ENCODE data around the gene FAM162A. TPM values are rescaled to one million over a fixed set of nuclear protein-coding genes. Genes with fewer than 3 reads are reported as not detected.

FAM162A gene
- total RNA-seq, 1 donor from 2014 or later: 65.5 TPM

- no peak for DNase-seq (ENCODE audit: low spot score)
These were observed 3.7 kb downstream of the FAM162A start for GRCh38 chr3:122387709-122388108.

GRCh38 chr3:122389197-122389596 is 5.2 kb downstream of the FAM162A start:
- no peak for DNase-seq (ENCODE audit: low spot score)

- DNase-seq (ENCODE audit: low spot score): no peak
These were observed 5.9 kb downstream of the FAM162A start for GRCh38 chr3:122389892-122390291.

- DNase-seq (ENCODE audit: low spot score): no peak
These were observed 6.7 kb downstream of the FAM162A start for GRCh38 chr3:122390665-122391064.

GRCh38 chr3:122391681-122392446 is 7.9 kb downstream of the FAM162A start:
- DNase-seq (ENCODE audit: low spot score): no peak

- DNase-seq (ENCODE audit: low spot score): no peak
These were observed 9.2 kb downstream of the FAM162A start for GRCh38 chr3:122392868-122393844.

- no peak for DNase-seq (ENCODE audit: low spot score)
These were observed 10.2 kb downstream of the FAM162A start for GRCh38 chr3:122394173-122394572.

- no peak for DNase-seq (ENCODE audit: low spot score)
These were observed 11.6 kb downstream of the FAM162A start for GRCh38 chr3:122395582-122395981.

- no peak for DNase-seq (ENCODE audit: low spot score)
These were observed 12.5 kb downstream of the FAM162A start for GRCh38 chr3:122396511-122396910.

GRCh38 chr3:122397201-122397600 is 13.2 kb downstream of the FAM162A start:
- DNase-seq (ENCODE audit: low spot score): no peak

- no peak for DNase-seq (ENCODE audit: low spot score)
These were observed 14.9 kb downstream of the FAM162A start for GRCh38 chr3:122398920-122399319.

- no peak for DNase-seq (ENCODE audit: low spot score)
These were observed 19.5 kb downstream of the FAM162A start for GRCh38 chr3:122403489-122403888.

GRCh38 chr3:122405015-122405414 is 21.0 kb downstream of the FAM162A start:
- DNase-seq (ENCODE audit: low spot score): no peak

GRCh38 chr3:122406198-122406597 is 22.2 kb downstream of the FAM162A start:
- DNase-seq (ENCODE audit: low spot score): no peak

- no peak for DNase-seq (ENCODE audit: low spot score)
These were observed 24.0 kb downstream of the FAM162A start for GRCh38 chr3:122407946-122408345.

GRCh38 chr3:122409446-122409845 is 25.5 kb downstream of the FAM162A start:
- no peak for DNase-seq (ENCODE audit: low spot score)

- no peak for DNase-seq (ENCODE audit: low spot score)
These were observed 26.1 kb downstream of the FAM162A start for GRCh38 chr3:122410111-122410510.

GRCh38 chr3:122410639-122411038 is 26.7 kb downstream of the FAM162A start:
- no peak for DNase-seq (ENCODE audit: low spot score)

- no peak for DNase-seq (ENCODE audit: low spot score)
These were observed 30.4 kb downstream of the FAM162A start for GRCh38 chr3:122414391-122414790.

- no peak for DNase-seq (ENCODE audit: low spot score)
These were observed 31.2 kb downstream of the FAM162A start for GRCh38 chr3:122415104-122415744.

GRCh38 chr3:122415762-122416654 is 32.0 kb downstream of the FAM162A start, which contains the start of gene WDR5B:
Gene WDR5B (minus strand): TSS chr3:122416062. CDS start chr3:122415528, 534 bp downstream.
- peak; percentile 99 for DNase-seq (ENCODE audit: low spot score)

Data from ureter (tissue), 1 donor.